Measurements from ENCODE around the gene PCP4L1. TPM values are rescaled to one million over a fixed set of nuclear protein-coding genes. Genes with fewer than 3 reads are reported as not detected.
A peak's percentile ranks its signal among the peaks of the same experiment; 100 is the strongest.

Gene PCP4L1
- total and polyA plus RNA-seq, 7 experiments from 2014 or later: 0.15 TPM; not detected in 6

DNA sequence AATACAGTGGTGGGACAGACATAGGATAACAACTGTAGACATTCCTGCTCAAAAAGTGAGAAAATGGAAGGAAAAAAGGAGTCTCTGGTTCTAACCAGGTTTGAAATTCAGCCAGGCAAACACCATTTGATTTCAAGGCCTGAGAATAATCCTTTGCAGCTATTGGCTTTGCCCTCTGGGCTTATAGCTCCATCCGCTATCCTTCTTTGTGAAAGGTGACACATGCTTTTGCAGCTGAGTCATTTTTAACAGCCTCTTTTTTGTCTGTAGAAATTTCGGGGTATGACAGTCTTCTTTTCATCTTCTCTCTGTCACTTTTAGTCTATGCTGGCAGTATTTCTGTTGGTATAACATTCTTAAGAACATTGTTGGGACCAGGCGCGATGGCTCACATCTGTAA lies 71.8 kb downstream of the PCP4L1 start:
- Mint-ChIP-seq H3K36me3 (peaks cover 25 to 58% (median 39%) of the 10 kb centered on the region in 5 donors), H3K27ac (peak overlapping the region in 1 of 9 donors; percentile 6), H3K9me3 (no peaks in the 10 kb centered on the region), H3K27me3 (no peaks in the 10 kb centered on the region), H3K4me3 (no peak overlapping the region), H3K4me1 (peaks cover 0 to 5% (median 0%) of the 10 kb centered on the region in 7 donors)
- H3K9me3 ChIP-seq (ENCODE audit: control insufficient read depth in 2 of 3, low read length in 3 of 3): no peaks in the 10 kb centered on the region
- H3K27ac ChIP-seq (ENCODE audit: low read depth, low read length): no peak overlapping the region
- ATAC-seq (no peak), DNase-seq (no peak)
- no peaks in the 10 kb centered on the region for H3K4me1 ChIP-seq (ENCODE audit: control insufficient read depth in 2 of 2, insufficient read depth in 2 of 2, low read length in 2 of 2)
- intact Hi-C loops (cut with micrococcal nuclease): no loop called here
- H3K36me3 ChIP-seq (ENCODE audit: control insufficient read depth in 2 of 3, insufficient read depth in 3 of 3, low read length in 3 of 3): peaks cover 6 to 83% (median 16%) of the 10 kb centered on the region in 3 experiments
- CTCF ChIA-PET: no interaction called here
- no peaks in the 10 kb centered on the region for H3K27me3 ChIP-seq (ENCODE audit: control insufficient read depth in 2 of 2, insufficient read depth in 2 of 2, low read length in 2 of 2)
- POLR2A ChIA-PET: interaction anchor here (0.7 kb wide), 1 partner anchor 652 kb away, joined by 3 read pairs; no protein-coding TSS in a partner anchor
- H3K4me3 ChIP-seq (ENCODE audit: low read length): no peak overlapping the region

DNA sequence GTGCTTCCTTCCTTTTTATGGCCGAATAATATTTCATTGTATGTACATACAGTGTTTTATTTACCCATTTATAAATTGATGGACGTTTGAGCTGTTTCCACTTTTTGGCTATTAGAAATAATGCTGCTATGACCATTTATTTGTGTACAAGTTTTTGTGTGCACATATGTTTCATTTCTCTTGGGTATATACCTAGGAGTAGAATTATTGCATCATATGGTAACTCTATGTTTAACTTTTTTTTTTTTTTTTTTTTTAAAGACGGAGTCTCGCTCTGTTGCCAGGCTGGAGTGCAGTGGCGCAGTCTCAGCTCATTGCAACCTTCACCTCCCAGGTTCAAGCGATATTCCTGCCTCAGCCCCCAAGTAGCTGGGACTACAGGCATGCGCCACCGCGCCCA lies 74.6 kb downstream of the PCP4L1 start:
- Histone ChIP-seq H3K4me3 (ENCODE audit: low read length) (no peak overlapping the region), H3K36me3 (ENCODE audit: control insufficient read depth in 2 of 3, insufficient read depth in 3 of 3, low read length in 3 of 3) (peaks cover 6 to 79% (median 11%) of the 10 kb centered on the region in 3 experiments), H3K27me3 (ENCODE audit: control insufficient read depth in 2 of 2, insufficient read depth in 2 of 2, low read length in 2 of 2) (no peaks in the 10 kb centered on the region), H3K27ac (ENCODE audit: low read depth, low read length) (no peak overlapping the region), H3K9me3 (ENCODE audit: control insufficient read depth in 2 of 3, low read length in 3 of 3) (no peaks in the 10 kb centered on the region), H3K4me1 (ENCODE audit: control insufficient read depth in 2 of 2, insufficient read depth in 2 of 2, low read length in 2 of 2) (no peaks in the 10 kb centered on the region)
- Mint-ChIP-seq H3K36me3 (peaks cover 25 to 61% (median 35%) of the 10 kb centered on the region in 5 donors), H3K27ac (no peak overlapping the region), H3K9me3 (no peaks in the 10 kb centered on the region), H3K4me3 (no peak overlapping the region), H3K27me3 (no peaks in the 10 kb centered on the region), H3K4me1 (peaks cover 0 to 6% (median 0%) of the 10 kb centered on the region in 7 donors)
- ATAC-seq: no peak
- CTCF ChIA-PET: interaction anchor here (0.7 kb wide), 1 partner anchor 1316 kb away, joined by 3 read pairs; no protein-coding TSS in a partner anchor
- intact Hi-C loops (cut with micrococcal nuclease): no loop called here
- no peak for DNase-seq
- POLR2A ChIA-PET: interaction anchor here (0.7 kb wide), 1 partner anchor 19 kb away, joined by 3 read pairs; no protein-coding TSS in a partner anchor

Small RNAs within 50 kb of the gene (microRNA-seq; reads per million reads assigned to microRNA genes)
- gene MIR5187 (ENCODE audit: borderline microRNAs expressed): not detected

Other genes starting within 250 kb of the PCP4L1 start
- 10 to 100 TPM; 11.3 to 23.7 (median 16.5) TPM for gene F11R, start 237.6 kb upstream of the PCP4L1 start, total RNA-seq
- gene F11R, start 237.6 kb upstream of the PCP4L1 start, polyA plus RNA-seq: 10 to 100 TPM; 12.7 to 14.4 TPM
- 10 to 100 TPM; 49.8 to 84.0 (median 58.2) TPM for gene TSTD1, start 219.8 kb upstream of the PCP4L1 start, total RNA-seq
- gene TSTD1, start 219.8 kb upstream of the PCP4L1 start, polyA plus RNA-seq: 100 to 1,000 TPM; 349 to 494 TPM
- gene USF1, start 212.8 kb upstream of the PCP4L1 start, total RNA-seq: 100 to 1,000 TPM in 1 of 5 experiments, 10 to 100 TPM in 4; 71.6 to 115 (median 91.7) TPM
- 1 to 10 TPM; 3.9 to 5.5 TPM for gene USF1, start 212.8 kb upstream of the PCP4L1 start, polyA plus RNA-seq
- gene ARHGAP30, start 188.9 kb upstream of the PCP4L1 start, total RNA-seq: 100 to 1,000 TPM; 152 to 291 (median 235) TPM
- gene ARHGAP30, start 188.9 kb upstream of the PCP4L1 start, polyA plus RNA-seq: 100 to 1,000 TPM; 128 to 258 TPM
- gene NECTIN4, start 169.2 kb upstream of the PCP4L1 start, total RNA-seq: not detected
- gene NECTIN4, start 169.2 kb upstream of the PCP4L1 start, polyA plus RNA-seq: not detected
- gene KLHDC9, start 160.4 kb upstream of the PCP4L1 start, total RNA-seq: 1 to 10 TPM in 1 of 5 experiments, under 1 TPM in 1, not detected in 3; 0.40 to 1.1 TPM
- under 1 TPM in 1 of 2 donors, not detected in 1; 0.74 TPM for gene KLHDC9, start 160.4 kb upstream of the PCP4L1 start, polyA plus RNA-seq
- gene PFDN2, start 140.7 kb upstream of the PCP4L1 start, total RNA-seq: 10 to 100 TPM; 32.0 to 67.9 (median 34.0) TPM
- gene PFDN2, start 140.7 kb upstream of the PCP4L1 start, polyA plus RNA-seq: 10 to 100 TPM; 66.6 to 84.0 TPM
- gene NIT1, start 140.6 kb upstream of the PCP4L1 start, total RNA-seq: 10 to 100 TPM; 23.3 to 49.6 (median 41.8) TPM
- 10 to 100 TPM; 14.1 to 28.4 TPM for gene NIT1, start 140.6 kb upstream of the PCP4L1 start, polyA plus RNA-seq
- gene DEDD, start 126.1 kb upstream of the PCP4L1 start, total RNA-seq: 10 to 100 TPM; 34.3 to 43.0 (median 36.0) TPM
- 10 to 100 TPM; 34.0 to 48.7 TPM for gene DEDD, start 126.1 kb upstream of the PCP4L1 start, polyA plus RNA-seq
- 100 to 1,000 TPM in 2 of 5 experiments, 10 to 100 TPM in 3; 83.7 to 116 (median 98.9) TPM for gene UFC1, start 104.8 kb upstream of the PCP4L1 start, total RNA-seq
- 100 to 1,000 TPM; 129 to 132 TPM for gene UFC1, start 104.8 kb upstream of the PCP4L1 start, polyA plus RNA-seq
- 10 to 100 TPM; 36.0 to 66.0 (median 38.6) TPM for gene USP21, start 99.2 kb upstream of the PCP4L1 start, total RNA-seq
- gene USP21, start 99.2 kb upstream of the PCP4L1 start, polyA plus RNA-seq: 10 to 100 TPM; 15.2 to 35.0 TPM
- 10 to 100 TPM; 39.7 to 76.2 (median 43.4) TPM for gene PPOX, start 92.3 kb upstream of the PCP4L1 start, total RNA-seq
- 10 to 100 TPM; 20.1 to 22.9 TPM for gene PPOX, start 92.3 kb upstream of the PCP4L1 start, polyA plus RNA-seq
- 10 to 100 TPM; 40.5 to 83.7 (median 54.3) TPM for gene B4GALT3, start 81.2 kb upstream of the PCP4L1 start, total RNA-seq
- 10 to 100 TPM; 36.2 to 52.5 TPM for gene B4GALT3, start 81.2 kb upstream of the PCP4L1 start, polyA plus RNA-seq
- gene ADAMTS4, start 59.7 kb upstream of the PCP4L1 start, total RNA-seq: 1 to 10 TPM in 4 of 5 experiments, under 1 TPM in 1; 0.70 to 3.3 (median 1.6) TPM
- gene ADAMTS4, start 59.7 kb upstream of the PCP4L1 start, polyA plus RNA-seq: under 1 TPM; 0.21 to 0.38 TPM
- 100 to 1,000 TPM in 2 of 5 experiments, 10 to 100 TPM in 3; 64.1 to 131 (median 85.3) TPM for gene NDUFS2, start 56.4 kb upstream of the PCP4L1 start, total RNA-seq
- gene NDUFS2, start 56.4 kb upstream of the PCP4L1 start, polyA plus RNA-seq: 100 to 1,000 TPM in 1 of 2 donors, 10 to 100 TPM in 1; 94.6 to 102 TPM
- gene FCER1G, start 43.5 kb upstream of the PCP4L1 start, total RNA-seq: 100 to 1,000 TPM in 1 of 5 experiments, 10 to 100 TPM in 3, 1 to 10 TPM in 1; 2.6 to 171 (median 14.5) TPM
- gene FCER1G, start 43.5 kb upstream of the PCP4L1 start, polyA plus RNA-seq: 1 to 10 TPM; 2.7 to 5.1 TPM
- gene APOA2, start 35.1 kb upstream of the PCP4L1 start, total RNA-seq: not detected
- gene APOA2, start 35.1 kb upstream of the PCP4L1 start, polyA plus RNA-seq: not detected
- 10 to 100 TPM in 4 of 5 experiments, 1 to 10 TPM in 1; 8.9 to 24.3 (median 11.8) TPM for gene TOMM40L, start 32.7 kb upstream of the PCP4L1 start, total RNA-seq
- gene TOMM40L, start 32.7 kb upstream of the PCP4L1 start, polyA plus RNA-seq: 1 to 10 TPM; 6.0 to 6.4 TPM
- gene NR1I3, start 20.5 kb upstream of the PCP4L1 start, total RNA-seq: not detected
- not detected for gene NR1I3, start 20.5 kb upstream of the PCP4L1 start, polyA plus RNA-seq
- 10 to 100 TPM in 2 of 5 experiments, 1 to 10 TPM in 3; 2.3 to 12.4 (median 6.2) TPM for gene MPZ, start 51.2 kb downstream of the PCP4L1 start, total RNA-seq
- not detected for gene MPZ, start 51.2 kb downstream of the PCP4L1 start, polyA plus RNA-seq
- 100 to 1,000 TPM in 3 of 5 experiments, 10 to 100 TPM in 2; 66.3 to 174 (median 106) TPM for gene SDHC, start 55.6 kb downstream of the PCP4L1 start, total RNA-seq
- gene SDHC, start 55.6 kb downstream of the PCP4L1 start, polyA plus RNA-seq: 100 to 1,000 TPM; 201 to 274 TPM
- gene CFAP126, start 109.1 kb downstream of the PCP4L1 start, total RNA-seq: not detected
- gene CFAP126, start 109.1 kb downstream of the PCP4L1 start, polyA plus RNA-seq: not detected
- gene FCGR2A, start 246.7 kb downstream of the PCP4L1 start, total RNA-seq: 10 to 100 TPM in 1 of 5 experiments, 1 to 10 TPM in 3, not detected in 1; 2.7 to 91.5 (median 6.4) TPM
- under 1 TPM; 0.17 to 0.21 TPM for gene FCGR2A, start 246.7 kb downstream of the PCP4L1 start, polyA plus RNA-seq